SK-N-SH (cell line): ENCODE data around the gene CALCB.

Experiments
- EP300 ChIP-seq, 2 experiments: IDR thresholded peaks; 2 replicates each; pipeline versions ENCODE4 v1.4.0 to v1.6.1; 2012; ENCODE audit warnings: borderline replicate concordance in 1 of 2, low read depth in 1 of 2, low read length in 1 of 2
- EZH2phosphoT487 ChIP-seq: fragments of 200-600 bp; sonication (generic); IDR thresholded peaks from 2 replicates; pipeline ENCODE4 v1.6.1; 2017; ENCODE audit warnings: low read depth, mixed run types, mild to moderate bottlenecking, antibody characterized with exemption, moderate library complexity, borderline replicate concordance
- MEF2A ChIP-seq: IDR thresholded peaks from 2 replicates; pipeline ENCODE4 v1.4.0; 2012; ENCODE audit warnings: low read depth, borderline replicate concordance
- MXI1 ChIP-seq: IDR thresholded peaks from 2 replicates; pipeline ENCODE4 v1.6.1; 2012; ENCODE audit warnings: mild to moderate bottlenecking, low read depth, low read length, improper control_type of control experiment
- PBX3 ChIP-seq: IDR thresholded peaks from 2 replicates; pipeline ENCODE4; 2012
- POLR2AphosphoS5 ChIP-seq: IDR thresholded peaks from 2 replicates; pipeline ENCODE4 v1.6.1; 2012; ENCODE audit warnings: low read depth, low read length
- SIN3A ChIP-seq: IDR thresholded peaks from 2 replicates; pipeline ENCODE4 v1.6.1; 2012; ENCODE audit warnings: low read depth, mild to moderate bottlenecking, low read length, moderate library complexity, borderline replicate concordance
- TAF1 ChIP-seq: IDR thresholded peaks from 2 replicates; pipeline ENCODE4 v1.6.1; 2012; ENCODE audit warnings: low read depth, mild to moderate bottlenecking, low read length, moderate library complexity, borderline replicate concordance
- TCF12 ChIP-seq: IDR thresholded peaks from 2 replicates; pipeline ENCODE4 v1.4.0; 2012
- USF2 ChIP-seq: fragments of 150-350 bp; IDR thresholded peaks from 2 replicates; pipeline ENCODE4 v1.6.1; 2017; ENCODE audit warnings: antibody characterized with exemption, low read length, low read depth, borderline replicate concordance
- YY1 ChIP-seq: IDR thresholded peaks from 2 replicates; pipeline ENCODE4 v1.4.0; 2012; ENCODE audit warnings: low read depth, mild to moderate bottlenecking
- ZBTB33 ChIP-seq: IDR thresholded peaks from 2 replicates; pipeline ENCODE4 v1.4.0; 2012; ENCODE audit warnings: low read depth, borderline replicate concordance
- TF ChIP-seq, protein P1 (sequence below): fragments of 200-600 bp; sonication (generic); IDR thresholded peaks from 2 replicates; pipeline ENCODE4 v1.6.1; 2017; ENCODE audit warnings: antibody characterized with exemption, mild to moderate bottlenecking, moderate library complexity

DNA sequence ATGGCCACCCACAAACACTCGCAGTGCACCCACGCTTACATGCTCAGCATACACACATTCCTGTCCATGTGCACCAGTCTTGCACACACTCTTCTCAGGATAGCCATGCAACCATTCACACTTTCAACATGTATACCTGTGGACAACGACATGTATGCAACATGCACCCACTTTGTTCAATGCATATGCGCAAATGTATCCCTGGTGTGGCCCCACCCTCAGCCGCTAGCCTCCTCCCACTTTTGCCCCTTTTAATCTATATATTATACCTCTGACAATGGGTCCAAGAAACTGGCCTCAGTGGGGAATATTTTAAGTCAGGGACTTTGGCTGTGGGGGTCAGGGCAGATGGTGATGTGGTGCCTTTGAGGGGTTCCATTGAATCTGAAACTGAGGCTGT is 42.3 kb downstream of the CALCB start:
- no peak for TF ChIP-seq EP300 (IDR thresholded peaks at IDR 0.05; ENCODE audit: borderline replicate concordance in 1 of 2, low read depth in 1 of 2, low read length in 1 of 2)
- TF ChIP-seq, protein P1, sequence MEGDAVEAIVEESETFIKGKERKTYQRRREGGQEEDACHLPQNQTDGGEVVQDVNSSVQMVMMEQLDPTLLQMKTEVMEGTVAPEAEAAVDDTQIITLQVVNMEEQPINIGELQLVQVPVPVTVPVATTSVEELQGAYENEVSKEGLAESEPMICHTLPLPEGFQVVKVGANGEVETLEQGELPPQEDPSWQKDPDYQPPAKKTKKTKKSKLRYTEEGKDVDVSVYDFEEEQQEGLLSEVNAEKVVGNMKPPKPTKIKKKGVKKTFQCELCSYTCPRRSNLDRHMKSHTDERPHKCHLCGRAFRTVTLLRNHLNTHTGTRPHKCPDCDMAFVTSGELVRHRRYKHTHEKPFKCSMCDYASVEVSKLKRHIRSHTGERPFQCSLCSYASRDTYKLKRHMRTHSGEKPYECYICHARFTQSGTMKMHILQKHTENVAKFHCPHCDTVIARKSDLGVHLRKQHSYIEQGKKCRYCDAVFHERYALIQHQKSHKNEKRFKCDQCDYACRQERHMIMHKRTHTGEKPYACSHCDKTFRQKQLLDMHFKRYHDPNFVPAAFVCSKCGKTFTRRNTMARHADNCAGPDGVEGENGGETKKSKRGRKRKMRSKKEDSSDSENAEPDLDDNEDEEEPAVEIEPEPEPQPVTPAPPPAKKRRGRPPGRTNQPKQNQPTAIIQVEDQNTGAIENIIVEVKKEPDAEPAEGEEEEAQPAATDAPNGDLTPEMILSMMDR = no peak
- no peak for TF ChIP-seq EZH2phosphoT487
- TF ChIP-seq PBX3 = no peak
- TF ChIP-seq TAF1 = no peak
- TF ChIP-seq TCF12 = no peak
- no peak for TF ChIP-seq USF2
- TF ChIP-seq SIN3A = no peak
- TF ChIP-seq MXI1 = no peak
- no peak for TF ChIP-seq ZBTB33
- TF ChIP-seq MEF2A = no peak
- no peak for TF ChIP-seq POLR2AphosphoS5
- TF ChIP-seq YY1 = no peak
